GM20000 (cell line): ENCODE data around the gene CAGE1.
"Not testable (repeated sequence)": the region's sequence is repeated elsewhere in the genome, so short reads cannot be mapped to it uniquely, and the experiment has no call there.

Experiments
- DNase-seq: peaks from one replicate; pipeline ENCODE4 v3.0.0; 2012; ENCODE audit warnings: low spot score
- CTCF ChIP-seq: IDR thresholded peaks from 2 replicates; pipeline ENCODE4 v1.5.1; 2012; ENCODE audit warnings: mild to moderate bottlenecking, control low read depth; ENCODE audit errors: extremely low read depth, missing control alignments

Gene CAGE1

DNA sequence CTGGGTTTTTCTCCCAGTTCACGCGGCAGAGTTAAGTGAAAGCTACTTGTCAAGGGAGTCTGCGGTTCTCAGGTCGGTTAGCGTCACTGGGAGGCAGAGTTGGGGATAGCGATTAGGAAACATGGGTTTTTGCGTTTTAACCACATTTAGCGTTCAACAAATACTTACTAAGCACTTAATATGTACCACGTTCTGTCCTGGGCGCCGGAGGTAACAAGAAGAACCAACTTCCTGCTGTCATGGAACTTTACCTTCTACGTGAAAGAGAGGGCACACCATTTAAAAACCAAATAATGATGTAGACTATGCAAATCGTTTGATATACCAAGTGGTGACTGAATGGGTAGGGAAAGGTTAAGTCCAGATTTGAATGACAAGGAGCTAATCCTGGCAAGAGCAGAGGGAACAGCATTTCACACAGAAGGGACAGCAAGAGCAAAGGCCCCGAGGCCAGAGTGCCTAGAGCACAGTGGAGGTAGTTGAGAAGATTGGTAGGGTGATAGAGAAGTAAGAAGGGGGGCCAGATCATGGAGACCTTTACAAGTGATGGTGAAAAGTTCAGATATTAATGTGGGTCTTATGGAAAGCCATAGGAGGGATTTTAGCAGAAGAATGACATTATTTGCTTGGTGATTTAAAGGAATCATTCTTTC lies 810 bp upstream of the CAGE1 start:
- no peak for DNase-seq
- TF ChIP-seq CTCF: no peak

GRCh38 chr6:7389162-7389450 lies 436 bp downstream of the CAGE1 start:
- peak; percentile 71 for DNase-seq
- no peak for TF ChIP-seq CTCF

GRCh38 chr6:7381092-7381491 lies 8.4 kb downstream of the CAGE1 start:
- TF ChIP-seq CTCF: no peak
- no peak for DNase-seq

- no peak for DNase-seq
- TF ChIP-seq CTCF: no peak
Observed at GRCh38 chr6:7378740-7379139, 10.8 kb downstream of the CAGE1 start.

- DNase-seq: no peak
Observed at GRCh38 chr6:7377961-7378360, 11.6 kb downstream of the CAGE1 start.

DNA sequence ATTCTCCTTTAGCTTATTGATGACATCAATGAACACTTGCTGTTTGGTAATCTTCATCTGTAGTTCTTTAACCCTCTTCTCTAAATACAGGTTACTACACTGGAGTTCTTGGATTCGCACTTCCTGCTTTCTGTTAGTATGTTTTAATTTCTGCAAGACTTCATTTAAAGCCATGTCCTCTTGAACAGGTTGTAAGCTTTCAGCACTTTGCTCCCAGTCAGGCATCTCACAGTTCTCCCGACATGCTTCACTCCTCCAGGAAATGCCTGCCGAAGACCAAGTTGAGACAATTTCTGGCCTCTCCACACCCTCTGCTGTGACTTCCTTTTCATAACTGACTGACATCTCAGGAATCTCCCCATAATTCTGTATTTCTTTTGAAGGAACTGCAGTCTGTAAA lies 15.8 kb downstream of the CAGE1 start:
- DNase-seq: no peak
- TF ChIP-seq CTCF: no peak

More at GRCh38 chr6:7377961-7378360, 11.6 kb downstream of the CAGE1 start:
- no peak for TF ChIP-seq CTCF

- DNase-seq: no peak
- TF ChIP-seq CTCF: no peak
Observed at GRCh38 chr6:7367408-7367807, 22.1 kb downstream of the CAGE1 start.

- DNase-seq: not testable (repeated sequence)
Observed at GRCh38 chr6:7351916-7352315, 37.6 kb downstream of the CAGE1 start.

GRCh38 chr6:7350591-7350990 lies 39.0 kb downstream of the CAGE1 start:
- DNase-seq: not testable (repeated sequence)

GRCh38 chr6:7347551-7347997 lies 42.0 kb downstream of the CAGE1 start:
- DNase-seq: not testable (repeated sequence)

DNA sequence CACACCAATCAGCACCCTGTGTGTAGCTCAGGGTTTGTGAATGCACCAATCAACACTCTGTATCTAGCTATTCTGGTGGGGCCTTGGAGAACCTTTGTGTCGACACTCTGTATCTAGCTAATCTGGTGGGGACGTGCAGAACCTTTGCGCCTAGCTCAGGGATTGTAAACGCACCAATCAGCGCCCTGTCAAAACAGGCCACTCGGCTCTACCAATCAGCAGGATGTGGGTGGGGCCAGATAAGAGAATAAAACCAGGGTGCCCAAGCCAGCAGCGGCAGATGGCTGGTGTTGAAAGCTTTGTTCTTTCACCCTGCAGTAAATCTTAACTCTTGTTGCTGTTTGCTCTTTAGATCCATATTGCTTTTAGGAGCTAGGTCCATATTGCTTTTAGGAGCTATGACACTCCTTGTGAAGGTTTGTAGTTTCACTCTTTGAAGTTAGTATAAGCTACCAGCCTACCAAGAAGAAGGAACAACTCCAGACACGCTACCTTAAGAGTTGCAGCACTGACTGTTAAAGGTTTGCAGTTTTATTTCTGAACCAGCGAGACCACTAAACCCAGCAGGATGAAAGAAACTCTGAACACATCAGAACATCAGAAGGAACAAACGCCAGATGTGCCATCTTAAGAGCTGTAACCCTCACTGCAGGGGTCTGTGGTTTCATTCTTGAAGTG lies 44.6 kb downstream of the CAGE1 start:
- not testable (repeated sequence) for DNase-seq
